ENCODE data around the gene OR5L2.

OR5L2 gene

GRCh38 chr11:55826919-55827318, at the start of gene OR5L2:
Gene OR5L2, plus strand, starts transcription at chr11:55827219. Its CDS starts 0 bp downstream, at chr11:55827219.
- DNase-seq (ENCODE audit: low spot score) = no peak
- no peak for TF ChIP-seq CTCF (IDR thresholded peaks at IDR 0.05; ENCODE audit: extremely low read depth, insufficient read depth, missing control alignments)
- in situ Hi-C loops (cut with MboI; ENCODE audit: low pct_unique_long_range_greater_than_20kb, low sequenced_read_pairs, unreplicated experiment) = no loop called here

- in situ Hi-C loops (cut with MboI; ENCODE audit: low pct_unique_long_range_greater_than_20kb, low sequenced_read_pairs, unreplicated experiment) = no loop called here
Measured at GRCh38 chr11:55791606-55792005, 35.4 kb upstream of the OR5L2 start.

GRCh38 chr11:55793321-55793720, 33.7 kb upstream of the OR5L2 start:
- no peak for TF ChIP-seq CTCF (IDR thresholded peaks at IDR 0.05; ENCODE audit: extremely low read depth, insufficient read depth, missing control alignments)
- in situ Hi-C loops (cut with MboI; ENCODE audit: low pct_unique_long_range_greater_than_20kb, low sequenced_read_pairs, unreplicated experiment) = no loop called here
- DNase-seq (ENCODE audit: low spot score) = no peak

More at GRCh38 chr11:55791606-55792005, 35.4 kb upstream of the OR5L2 start:
- TF ChIP-seq CTCF (IDR thresholded peaks at IDR 0.05; ENCODE audit: extremely low read depth, insufficient read depth, missing control alignments) = no peak
- no peak for DNase-seq (ENCODE audit: low spot score)

GRCh38 chr11:55795256-55795655, 31.8 kb upstream of the OR5L2 start, which contains the start of gene OR5D14:
Gene OR5D14, plus strand, starts transcription at chr11:55795556. Its CDS starts 0 bp downstream, at chr11:55795556.
- DNase-seq (ENCODE audit: low spot score) = no peak
- in situ Hi-C loops (cut with MboI; ENCODE audit: low pct_unique_long_range_greater_than_20kb, low sequenced_read_pairs, unreplicated experiment) = no loop called here
- no peak for TF ChIP-seq CTCF (IDR thresholded peaks at IDR 0.05; ENCODE audit: extremely low read depth, insufficient read depth, missing control alignments)

GRCh38 chr11:55806248-55806647, 20.8 kb upstream of the OR5L2 start:
- in situ Hi-C loops (cut with MboI; ENCODE audit: low pct_unique_long_range_greater_than_20kb, low sequenced_read_pairs, unreplicated experiment) = no loop called here
- TF ChIP-seq CTCF (IDR thresholded peaks at IDR 0.05; ENCODE audit: extremely low read depth, insufficient read depth, missing control alignments) = no peak
- no peak for DNase-seq (ENCODE audit: low spot score)

- no peak for DNase-seq (ENCODE audit: low spot score)
- no peak for TF ChIP-seq CTCF (IDR thresholded peaks at IDR 0.05; ENCODE audit: extremely low read depth, insufficient read depth, missing control alignments)
- in situ Hi-C loops (cut with MboI; ENCODE audit: low pct_unique_long_range_greater_than_20kb, low sequenced_read_pairs, unreplicated experiment) = no loop called here
Measured at GRCh38 chr11:55811067-55811466, 16.0 kb upstream of the OR5L2 start, which contains the start of gene OR5L1. Gene OR5L1, plus strand, starts transcription at chr11:55811367. Its CDS starts 100 bp downstream, at chr11:55811467.

GRCh38 chr11:55819330-55819729, 7.7 kb upstream of the OR5L2 start, which contains the start of gene OR5D18:
Gene OR5D18, plus strand, starts transcription at chr11:55819630. Its CDS starts 0 bp downstream, at chr11:55819630.
- no peak for DNase-seq (ENCODE audit: low spot score)
- TF ChIP-seq CTCF (IDR thresholded peaks at IDR 0.05; ENCODE audit: extremely low read depth, insufficient read depth, missing control alignments) = no peak
- in situ Hi-C loops (cut with MboI; ENCODE audit: low pct_unique_long_range_greater_than_20kb, low sequenced_read_pairs, unreplicated experiment) = no loop called here
